ENCODE measurements around the gene PRR7. TPM values are rescaled to one million over a fixed set of nuclear protein-coding genes. Genes with fewer than 3 reads are reported as not detected.

PRR7 gene
- total and polyA plus RNA-seq, 2 donors = 1.6 to 3.6 TPM

DNA sequence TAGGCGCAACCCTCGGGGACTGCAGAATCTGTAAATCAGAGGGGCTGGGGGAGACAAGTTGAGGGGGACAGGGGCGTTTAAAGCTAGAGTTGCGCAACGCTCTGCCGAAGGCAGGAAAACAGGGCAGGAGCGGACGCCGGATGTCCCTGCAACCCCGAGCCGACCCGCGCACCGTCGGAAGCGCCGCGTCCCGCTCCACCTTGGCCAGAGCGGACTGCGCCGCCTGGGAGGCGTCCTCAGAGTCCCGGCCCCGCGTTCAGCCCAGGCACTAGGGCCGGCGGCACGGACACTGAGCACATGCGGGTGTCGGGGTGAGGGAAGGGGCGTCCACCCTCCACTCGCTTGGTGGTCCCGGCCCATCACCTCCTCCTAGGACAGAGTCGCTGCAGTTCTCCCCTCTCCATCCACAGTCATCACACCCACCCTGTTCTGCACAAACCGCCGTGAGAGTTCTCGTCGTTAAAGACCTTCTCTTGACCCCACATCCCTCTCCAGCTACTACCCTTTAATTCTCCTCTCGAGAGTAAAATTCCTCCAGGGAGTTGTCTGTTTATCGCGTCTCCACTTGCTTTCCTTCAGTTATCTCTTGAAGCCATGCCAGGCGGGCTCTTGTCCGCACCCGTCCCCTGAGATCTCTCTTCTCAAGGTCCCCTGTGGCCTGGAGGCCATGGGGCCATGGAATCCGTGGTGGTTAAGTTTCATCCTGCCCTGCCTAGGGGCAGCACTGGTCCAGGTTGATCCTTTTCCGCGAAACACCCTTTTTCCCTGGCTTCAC is 51.6 kb downstream of the PRR7 start:
- Histone ChIP-seq H3K27ac (ENCODE audit: low read depth in 1 of 2, low read length in 1 of 2) (no peak overlapping the region), H3K27me3 (ENCODE audit: control insufficient read depth in 2 of 2, insufficient read depth in 1 of 2, low read length in 1 of 2) (peaks cover 12 to 45% of the 10 kb centered on the region in 2 donors), H3K4me3 (ENCODE audit: low read length in 2 of 2) (peak overlapping the region; percentile 32 to 55), H3K36me3 (ENCODE audit: control insufficient read depth in 2 of 2, insufficient read depth in 2 of 2, low read length in 1 of 2) (no peaks in the 10 kb centered on the region), H3K9me3 (ENCODE audit: control insufficient read depth in 2 of 2, insufficient read depth in 1 of 2, low read length in 1 of 2) (no peaks in the 10 kb centered on the region), H3K4me1 (ENCODE audit: control insufficient read depth in 2 of 2, insufficient read depth in 2 of 2, low read length in 2 of 2) (peaks cover 0 to 46% of the 10 kb centered on the region in 2 donors)
- 19% methylated on average over 48 of the region's 48 CpGs for WGBS
- DNase-seq (ENCODE audit: low read depth in 6 of 9, low spot score in 9 of 9) = no peak

DNA sequence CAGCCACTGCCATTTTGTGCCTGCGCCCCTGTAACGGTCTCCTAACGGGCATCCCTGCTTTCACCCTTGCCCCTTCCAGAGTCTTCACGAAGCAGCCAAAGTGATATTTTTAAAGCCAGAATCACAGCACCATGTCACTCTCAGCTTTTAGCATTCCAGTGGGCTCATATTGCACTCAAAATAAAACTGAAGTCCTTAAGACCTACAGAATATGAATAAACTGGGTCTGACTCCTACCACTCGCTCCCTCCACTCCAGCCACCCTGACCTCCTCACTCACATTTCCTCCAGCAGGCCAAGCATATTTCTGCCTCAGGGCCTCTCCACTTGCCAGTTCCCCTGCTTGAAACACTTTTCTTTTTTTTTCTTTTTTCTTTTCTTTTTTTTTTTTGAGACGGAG is 53.2 kb downstream of the PRR7 start:
- Histone ChIP-seq H3K36me3 (ENCODE audit: control insufficient read depth in 2 of 2, insufficient read depth in 2 of 2, low read length in 1 of 2) (peaks cover 2 to 5% of the 10 kb centered on the region in 2 donors), H3K27me3 (ENCODE audit: control insufficient read depth in 2 of 2, insufficient read depth in 1 of 2, low read length in 1 of 2) (peaks cover 12 to 45% of the 10 kb centered on the region in 2 donors), H3K4me3 (ENCODE audit: low read length in 2 of 2) (no peak overlapping the region), H3K4me1 (ENCODE audit: control insufficient read depth in 2 of 2, insufficient read depth in 2 of 2, low read length in 2 of 2) (peaks cover 0 to 40% of the 10 kb centered on the region in 2 donors), H3K9me3 (ENCODE audit: control insufficient read depth in 2 of 2, insufficient read depth in 1 of 2, low read length in 1 of 2) (no peaks in the 10 kb centered on the region), H3K27ac (ENCODE audit: low read depth in 1 of 2, low read length in 1 of 2) (no peak overlapping the region)
- no peak for DNase-seq (ENCODE audit: low read depth in 6 of 9, low spot score in 9 of 9)
- WGBS = 90% methylated on average over 6 of the region's 6 CpGs

DNA sequence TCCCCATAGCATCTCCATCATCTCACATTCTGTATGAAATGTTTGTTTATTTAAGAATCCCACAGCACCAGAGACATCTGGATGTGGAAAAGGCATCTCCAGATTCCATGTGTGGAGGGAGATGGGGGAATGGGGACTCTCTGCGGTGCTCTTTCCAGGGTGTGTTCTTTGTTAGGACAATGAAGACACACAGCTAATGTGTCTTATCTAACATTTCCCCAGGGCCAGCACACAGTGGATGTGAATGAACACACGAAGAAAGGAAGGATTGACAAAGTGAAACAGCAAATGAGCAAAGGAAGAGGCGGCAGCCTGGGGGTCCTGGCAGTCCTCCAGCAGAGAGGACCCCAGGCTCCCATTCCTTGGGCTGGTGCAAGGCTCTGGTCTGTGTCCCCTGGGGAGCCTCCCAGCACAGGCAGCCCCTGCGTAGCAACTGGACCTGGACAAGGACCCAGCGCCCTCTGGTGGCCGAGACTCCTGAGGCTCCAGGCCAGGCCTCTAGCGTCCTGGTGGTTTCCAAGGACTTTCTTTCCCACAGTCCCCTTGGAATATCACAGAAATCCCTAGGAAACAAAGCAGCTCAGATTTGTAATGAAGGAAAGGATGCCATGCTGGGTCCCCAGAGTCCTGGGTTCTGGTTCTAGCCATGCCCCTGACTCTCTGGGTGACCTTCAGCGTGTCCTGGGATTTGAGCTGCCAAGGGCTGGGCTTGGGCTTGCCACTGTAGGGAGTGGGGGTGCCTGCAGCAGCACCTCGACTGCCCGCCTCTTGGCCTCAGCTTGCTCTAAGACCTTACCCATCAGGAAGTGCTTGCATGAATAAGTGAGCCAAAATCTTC is 54.3 kb downstream of the PRR7 start:
- peak in 8 of 9 donors; percentile 53 to 84 (median 74) for DNase-seq (ENCODE audit: low read depth in 6 of 9, low spot score in 9 of 9)
- Histone ChIP-seq H3K27me3 (ENCODE audit: control insufficient read depth in 2 of 2, insufficient read depth in 1 of 2, low read length in 1 of 2) (peaks cover 12 to 43% of the 10 kb centered on the region in 2 donors), H3K9me3 (ENCODE audit: control insufficient read depth in 2 of 2, insufficient read depth in 1 of 2, low read length in 1 of 2) (no peaks in the 10 kb centered on the region), H3K27ac (ENCODE audit: low read depth in 1 of 2, low read length in 1 of 2) (no peak overlapping the region), H3K36me3 (ENCODE audit: control insufficient read depth in 2 of 2, insufficient read depth in 2 of 2, low read length in 1 of 2) (peaks cover 5% of the 10 kb centered on the region in 2 donors), H3K4me3 (ENCODE audit: low read length in 2 of 2) (no peak overlapping the region), H3K4me1 (ENCODE audit: control insufficient read depth in 2 of 2, insufficient read depth in 2 of 2, low read length in 2 of 2) (peaks cover 0 to 33% of the 10 kb centered on the region in 2 donors)
- 29% methylated on average over 10 of the region's 10 CpGs for WGBS

DNA sequence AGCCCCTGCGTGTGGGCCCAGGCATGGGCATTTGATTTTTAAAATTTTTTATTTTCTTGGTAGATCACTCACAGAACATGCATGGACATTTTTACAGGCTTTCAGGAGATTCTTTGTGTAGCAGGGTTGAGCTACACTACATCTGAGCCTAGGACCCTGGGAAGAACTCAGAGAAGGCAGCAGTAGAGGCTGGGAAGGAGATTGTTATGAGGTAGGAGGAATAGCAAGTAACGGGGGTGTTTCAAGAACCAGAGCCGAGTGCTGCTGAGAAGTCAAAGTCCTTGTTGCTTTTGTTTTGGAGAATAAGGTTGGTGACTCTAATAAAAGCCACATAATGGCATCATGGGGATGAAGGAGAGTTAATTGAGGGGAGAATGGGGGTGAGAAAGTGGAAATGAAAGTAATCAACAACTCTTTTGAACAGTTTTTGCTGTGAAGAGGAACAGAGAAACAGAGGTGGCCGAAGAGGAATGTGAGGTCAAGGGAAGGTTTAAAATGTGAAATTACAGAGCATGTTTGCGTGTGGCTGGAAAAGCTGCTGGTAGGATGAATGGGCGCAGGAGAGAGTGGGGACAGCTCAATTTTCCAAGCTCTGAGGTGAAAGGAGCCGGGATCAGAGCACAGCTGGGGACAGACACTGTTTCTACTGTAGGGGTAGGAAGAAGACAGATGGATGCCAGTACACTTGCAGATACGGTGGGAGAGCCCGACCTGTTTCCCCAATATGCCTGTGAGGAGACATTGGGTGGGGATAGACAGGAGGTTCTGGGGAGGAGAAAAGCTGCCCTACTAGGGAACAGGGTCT is 55.5 kb downstream of the PRR7 start:
- DNase-seq (ENCODE audit: low read depth in 6 of 9, low spot score in 9 of 9) = no peak
- H3K4me3 ChIP-seq (ENCODE audit: low read length in 2 of 2) = no peak overlapping the region
- H3K9me3 ChIP-seq (ENCODE audit: control insufficient read depth in 2 of 2, insufficient read depth in 1 of 2, low read length in 1 of 2) = no peaks in the 10 kb centered on the region
- WGBS = 75% methylated on average over 9 of the region's 9 CpGs
- peaks cover 5% of the 10 kb centered on the region in 2 donors for H3K36me3 ChIP-seq (ENCODE audit: control insufficient read depth in 2 of 2, insufficient read depth in 2 of 2, low read length in 1 of 2)
- H3K27me3 ChIP-seq (ENCODE audit: control insufficient read depth in 2 of 2, insufficient read depth in 1 of 2, low read length in 1 of 2) = peaks cover 12 to 32% of the 10 kb centered on the region in 2 donors
- no peak overlapping the region for H3K27ac ChIP-seq (ENCODE audit: low read depth in 1 of 2, low read length in 1 of 2)
- peaks cover 0 to 23% of the 10 kb centered on the region in 2 donors for H3K4me1 ChIP-seq (ENCODE audit: control insufficient read depth in 2 of 2, insufficient read depth in 2 of 2, low read length in 2 of 2)

DNA sequence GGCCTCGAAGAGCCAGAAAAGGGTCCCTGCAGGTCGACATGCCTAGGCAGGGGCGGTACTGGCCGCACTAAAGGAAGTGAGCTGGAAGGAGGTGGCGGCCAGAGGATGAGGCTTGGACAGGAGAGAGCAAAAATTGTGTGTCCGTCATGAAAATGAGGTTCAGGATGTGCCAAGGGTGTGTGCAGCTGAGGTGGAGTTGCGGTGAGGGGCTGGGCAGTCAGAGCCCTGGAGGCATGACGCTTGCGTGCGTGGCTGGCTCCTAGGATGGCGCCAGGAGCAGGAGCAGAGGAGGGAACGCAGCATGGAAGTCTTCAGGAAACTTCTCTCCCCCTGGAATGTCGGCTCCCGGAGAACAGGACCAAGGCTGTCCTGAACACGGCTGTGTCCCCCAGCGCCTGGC is 56.3 kb downstream of the PRR7 start:
- no peak overlapping the region for H3K4me3 ChIP-seq (ENCODE audit: low read length in 2 of 2)
- peaks cover 5% of the 10 kb centered on the region in 2 donors for H3K36me3 ChIP-seq (ENCODE audit: control insufficient read depth in 2 of 2, insufficient read depth in 2 of 2, low read length in 1 of 2)
- no peaks in the 10 kb centered on the region for H3K9me3 ChIP-seq (ENCODE audit: control insufficient read depth in 2 of 2, insufficient read depth in 1 of 2, low read length in 1 of 2)
- H3K27me3 ChIP-seq (ENCODE audit: control insufficient read depth in 2 of 2, insufficient read depth in 1 of 2, low read length in 1 of 2) = peaks cover 9 to 26% of the 10 kb centered on the region in 2 donors
- peaks cover 0 to 22% of the 10 kb centered on the region in 2 donors for H3K4me1 ChIP-seq (ENCODE audit: control insufficient read depth in 2 of 2, insufficient read depth in 2 of 2, low read length in 2 of 2)
- H3K27ac ChIP-seq (ENCODE audit: low read depth in 1 of 2, low read length in 1 of 2) = no peak overlapping the region
- 89% methylated on average over 16 of the region's 16 CpGs for WGBS
- no peak for DNase-seq (ENCODE audit: low read depth in 6 of 9, low spot score in 9 of 9)

DNA sequence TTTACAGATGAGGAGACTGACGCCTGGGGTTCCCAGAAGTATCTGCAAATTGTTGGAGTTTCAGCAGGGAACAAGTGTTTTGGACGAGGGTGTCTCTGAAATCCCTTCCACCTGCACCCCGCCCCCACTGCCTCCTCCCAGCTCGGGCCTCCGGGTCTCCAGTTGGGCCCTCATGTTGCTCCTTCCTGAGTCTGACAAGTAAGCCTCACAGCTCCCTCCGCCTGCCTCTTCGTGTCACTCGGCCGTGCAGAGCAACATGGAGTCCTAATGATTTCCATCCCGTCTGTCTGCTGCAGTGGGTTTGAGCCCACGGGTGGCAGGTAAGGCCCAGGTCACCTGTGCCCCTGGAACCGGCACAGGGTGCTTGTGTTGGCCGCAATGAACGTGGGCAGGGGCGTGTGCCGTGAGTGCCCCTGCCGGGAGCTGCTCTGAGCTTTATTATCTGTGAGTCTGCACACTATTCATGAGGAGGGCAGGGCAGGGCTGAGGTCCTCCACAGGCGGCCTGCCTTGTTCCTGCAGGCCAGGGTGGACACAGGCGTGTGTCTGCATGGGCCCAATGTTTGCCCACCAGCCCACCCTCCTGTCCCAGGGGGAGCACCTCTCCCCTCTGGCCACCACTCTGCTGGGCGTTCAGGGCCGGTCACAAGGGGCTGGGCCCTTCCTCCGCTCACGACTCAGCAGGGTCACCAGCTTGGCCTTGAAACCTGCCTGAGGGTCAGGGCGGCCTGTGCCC is 56.9 kb downstream of the PRR7 start:
- Histone ChIP-seq H3K27me3 (ENCODE audit: control insufficient read depth in 2 of 2, insufficient read depth in 1 of 2, low read length in 1 of 2) (peaks cover 3 to 20% of the 10 kb centered on the region in 2 donors), H3K4me3 (ENCODE audit: low read length in 2 of 2) (no peak overlapping the region), H3K4me1 (ENCODE audit: control insufficient read depth in 2 of 2, insufficient read depth in 2 of 2, low read length in 2 of 2) (peaks cover under 1 to 22% of the 10 kb centered on the region in 2 donors), H3K36me3 (ENCODE audit: control insufficient read depth in 2 of 2, insufficient read depth in 2 of 2, low read length in 1 of 2) (peaks cover 5% of the 10 kb centered on the region in 2 donors), H3K27ac (ENCODE audit: low read depth in 1 of 2, low read length in 1 of 2) (no peak overlapping the region), H3K9me3 (ENCODE audit: control insufficient read depth in 2 of 2, insufficient read depth in 1 of 2, low read length in 1 of 2) (no peaks in the 10 kb centered on the region)
- WGBS = 98% methylated on average over 24 of the region's 24 CpGs
- no peak for DNase-seq (ENCODE audit: low read depth in 6 of 9, low spot score in 9 of 9)

DNA sequence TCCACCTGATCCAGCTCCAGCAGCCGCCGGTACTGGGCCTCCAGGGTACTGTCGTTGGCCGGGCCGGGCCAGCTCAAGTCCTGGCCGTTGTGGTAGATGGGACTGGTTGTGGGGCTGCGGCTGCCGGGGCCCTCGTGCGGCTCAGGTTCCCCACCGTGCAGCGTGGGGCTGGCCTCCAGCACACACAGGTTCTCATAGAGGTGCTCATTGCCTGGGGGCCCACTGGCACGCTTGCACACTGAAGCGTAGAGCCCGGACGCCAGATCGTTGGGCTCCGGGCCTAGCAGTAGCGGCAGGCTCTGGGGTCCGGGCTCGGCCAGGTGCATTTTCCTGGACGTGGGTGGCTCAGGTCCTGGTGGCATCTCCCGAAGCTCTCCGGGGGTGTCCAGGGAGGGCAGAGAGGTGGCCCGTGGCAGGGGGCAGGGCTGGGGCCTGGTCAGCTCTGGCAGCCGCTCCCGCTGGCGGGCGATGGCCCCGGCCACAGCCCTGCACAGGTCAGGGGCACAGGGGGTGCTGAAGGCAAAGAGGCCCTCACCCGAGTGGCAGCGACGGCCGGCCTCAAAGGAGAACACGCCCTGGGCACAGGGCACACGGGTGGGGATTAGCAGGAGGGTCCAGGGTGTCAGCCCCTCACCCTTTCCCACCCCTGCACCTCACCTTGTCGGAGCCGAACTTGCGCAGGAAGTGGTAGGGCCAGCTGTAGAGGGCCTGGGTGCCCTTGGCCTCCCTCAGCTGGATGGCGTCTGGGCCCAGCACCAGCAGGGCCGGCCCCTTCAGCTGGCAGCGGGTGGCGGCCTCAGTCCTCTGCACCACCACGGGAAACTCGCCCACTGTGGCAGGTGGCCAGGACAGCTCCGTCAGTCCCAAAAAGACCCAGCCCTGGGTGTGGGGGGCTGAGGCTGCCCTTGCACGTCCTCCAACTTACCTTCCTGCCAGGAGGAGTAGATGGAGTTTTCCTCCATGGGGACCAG is 57.8 kb downstream of the PRR7 start:
- 96% methylated on average over 47 of the region's 47 CpGs for WGBS
- Histone ChIP-seq H3K36me3 (ENCODE audit: control insufficient read depth in 2 of 2, insufficient read depth in 2 of 2, low read length in 1 of 2) (peaks cover 5% of the 10 kb centered on the region in 2 donors), H3K27me3 (ENCODE audit: control insufficient read depth in 2 of 2, insufficient read depth in 1 of 2, low read length in 1 of 2) (peaks cover 0 to 11% of the 10 kb centered on the region in 2 donors), H3K27ac (ENCODE audit: low read depth in 1 of 2, low read length in 1 of 2) (no peak overlapping the region), H3K4me1 (ENCODE audit: control insufficient read depth in 2 of 2, insufficient read depth in 2 of 2, low read length in 2 of 2) (peaks cover 9 to 28% of the 10 kb centered on the region in 2 donors), H3K4me3 (ENCODE audit: low read length in 2 of 2) (no peak overlapping the region), H3K9me3 (ENCODE audit: control insufficient read depth in 2 of 2, insufficient read depth in 1 of 2, low read length in 1 of 2) (peaks cover 0 to 3% of the 10 kb centered on the region in 2 donors)
- no peak for DNase-seq (ENCODE audit: low read depth in 6 of 9, low spot score in 9 of 9)
